Islet precursor cell (in vitro differentiated cells): ENCODE results near the gene SASS6.
A peak's percentile ranks its signal among the peaks of the same experiment; 100 is the strongest.

Experiments
- DNase-seq: peaks from one replicate; pipeline ENCODE4 v3.0.0-alpha.2; 2018

SASS6 gene, protein sequence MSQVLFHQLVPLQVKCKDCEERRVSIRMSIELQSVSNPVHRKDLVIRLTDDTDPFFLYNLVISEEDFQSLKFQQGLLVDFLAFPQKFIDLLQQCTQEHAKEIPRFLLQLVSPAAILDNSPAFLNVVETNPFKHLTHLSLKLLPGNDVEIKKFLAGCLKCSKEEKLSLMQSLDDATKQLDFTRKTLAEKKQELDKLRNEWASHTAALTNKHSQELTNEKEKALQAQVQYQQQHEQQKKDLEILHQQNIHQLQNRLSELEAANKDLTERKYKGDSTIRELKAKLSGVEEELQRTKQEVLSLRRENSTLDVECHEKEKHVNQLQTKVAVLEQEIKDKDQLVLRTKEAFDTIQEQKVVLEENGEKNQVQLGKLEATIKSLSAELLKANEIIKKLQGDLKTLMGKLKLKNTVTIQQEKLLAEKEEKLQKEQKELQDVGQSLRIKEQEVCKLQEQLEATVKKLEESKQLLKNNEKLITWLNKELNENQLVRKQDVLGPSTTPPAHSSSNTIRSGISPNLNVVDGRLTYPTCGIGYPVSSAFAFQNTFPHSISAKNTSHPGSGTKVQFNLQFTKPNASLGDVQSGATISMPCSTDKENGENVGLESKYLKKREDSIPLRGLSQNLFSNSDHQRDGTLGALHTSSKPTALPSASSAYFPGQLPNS

GRCh38 chr1:100132566-100133477 lies at the start of gene SASS6, which contains the start of gene TRMT13:
TSS of gene SASS6 (minus strand) at chr1:100132930. CDS start at chr1:100132814, 116 bp downstream.
TSS of gene TRMT13 (plus strand) at chr1:100133163. CDS start at chr1:100133169, 6 bp downstream.
- DNase-seq = peak; percentile 98

- DNase-seq = no peak
Measured at GRCh38 chr1:100178091-100178490, 45.4 kb upstream of the SASS6 start, which contains the start of gene LRRC39. TSS of gene LRRC39 (minus strand) at chr1:100178256. CDS start at chr1:100168516, 9,740 bp downstream.

- DNase-seq = no peak
Measured at GRCh38 chr1:100177295-100178041, 44.7 kb upstream of the SASS6 start.

DNA sequence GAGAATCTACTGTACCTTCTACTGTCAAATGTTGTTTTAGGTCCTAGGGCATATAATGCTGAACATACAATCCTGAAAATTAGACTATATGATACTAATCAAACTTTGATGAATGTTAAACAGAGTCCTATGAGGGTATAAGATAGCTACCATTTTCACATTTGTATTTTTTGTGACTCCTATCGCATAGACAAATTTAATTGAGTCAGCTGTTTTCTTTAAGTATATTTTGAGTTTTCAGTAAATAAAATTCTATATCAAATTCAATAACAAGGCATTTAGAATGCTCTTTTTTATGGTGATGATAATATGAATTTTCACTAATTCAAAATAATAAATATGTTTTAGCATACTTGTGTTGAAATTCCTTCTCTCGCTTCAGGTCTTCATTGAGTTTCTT lies 35.3 kb upstream of the SASS6 start:
- DNase-seq = no peak

DNA sequence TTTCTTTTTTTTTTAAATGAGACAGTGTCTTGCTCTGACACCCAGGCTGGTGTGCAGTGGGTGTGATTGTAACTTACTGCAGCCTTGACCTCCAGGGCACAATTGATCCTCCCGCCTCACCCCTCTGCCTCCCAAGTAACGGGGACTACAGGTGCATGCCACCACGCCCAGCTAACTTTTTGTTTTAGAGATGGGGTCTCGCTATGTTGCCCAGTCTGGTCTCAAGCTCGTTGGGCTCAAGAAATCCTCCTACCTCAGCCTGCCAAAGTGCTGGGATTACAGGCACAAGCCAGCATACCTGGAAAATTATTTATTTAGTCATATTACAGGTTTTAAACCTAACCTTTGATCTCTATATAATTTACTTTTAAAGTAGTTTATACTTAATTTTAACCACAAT lies 32.0 kb upstream of the SASS6 start:
- no peak for DNase-seq

- DNase-seq = no peak
Measured at GRCh38 chr1:100164216-100164615, 31.5 kb upstream of the SASS6 start.

GRCh38 chr1:100162881-100163280 lies 30.2 kb upstream of the SASS6 start:
- no peak for DNase-seq

DNA sequence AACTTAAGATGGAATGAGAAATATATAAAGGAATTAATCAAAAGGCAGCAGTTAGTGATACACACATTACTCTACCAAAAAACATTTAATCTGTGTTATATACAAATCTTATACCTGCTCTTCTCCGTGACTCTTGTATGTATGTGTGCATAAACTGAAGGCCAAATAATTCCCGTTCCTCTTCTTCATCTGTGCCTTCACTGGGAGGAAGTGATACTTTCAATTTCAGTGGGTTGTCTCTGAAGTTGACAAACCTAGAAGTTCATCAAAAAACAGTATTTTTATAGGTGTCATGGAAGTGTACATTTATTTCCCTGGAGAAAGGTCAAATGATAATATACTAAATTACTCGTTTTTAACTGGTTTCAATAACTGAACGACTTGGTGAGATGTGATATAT lies 19.5 kb upstream of the SASS6 start:
- DNase-seq = no peak

- DNase-seq = no peak
Measured at GRCh38 chr1:100151679-100152078, 18.9 kb upstream of the SASS6 start.

DNA sequence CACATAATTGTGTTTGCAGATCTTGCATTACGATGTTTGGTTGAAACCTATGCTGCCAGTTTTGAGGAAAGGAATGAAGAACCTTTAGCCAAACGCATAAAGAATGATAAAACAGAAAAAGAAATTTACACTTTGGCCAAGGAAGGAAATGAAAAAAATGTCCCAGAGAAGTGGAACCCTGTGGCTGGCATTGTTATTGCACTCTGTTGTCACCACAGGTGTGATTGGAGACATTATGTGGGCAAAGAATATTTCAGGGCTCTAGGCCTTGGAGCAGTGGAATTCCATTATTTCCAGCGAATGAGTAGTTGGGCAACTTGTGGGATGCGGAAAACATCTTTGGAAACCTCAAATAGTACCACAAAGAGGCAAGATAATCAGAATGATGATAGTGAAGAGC lies 15.1 kb upstream of the SASS6 start:
- no peak for DNase-seq

DNA sequence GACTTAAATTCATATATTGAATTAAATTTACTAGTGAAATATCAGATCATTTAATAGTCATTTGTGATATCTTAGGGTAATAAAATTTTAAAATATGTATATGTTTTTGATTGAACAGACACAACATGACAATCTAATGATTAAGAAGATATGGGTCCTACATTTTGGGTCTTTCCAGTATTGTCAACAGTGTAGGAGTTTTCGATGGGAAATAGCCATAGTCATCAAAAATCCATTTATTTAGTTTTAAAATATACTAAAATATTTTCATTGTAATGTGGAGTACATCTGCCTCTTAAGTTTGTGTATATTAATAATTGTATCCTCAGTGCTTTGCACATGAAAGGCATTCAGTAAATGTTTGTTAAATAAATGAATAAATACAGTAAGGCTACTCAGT lies 14.2 kb upstream of the SASS6 start:
- DNase-seq = no peak

DNA sequence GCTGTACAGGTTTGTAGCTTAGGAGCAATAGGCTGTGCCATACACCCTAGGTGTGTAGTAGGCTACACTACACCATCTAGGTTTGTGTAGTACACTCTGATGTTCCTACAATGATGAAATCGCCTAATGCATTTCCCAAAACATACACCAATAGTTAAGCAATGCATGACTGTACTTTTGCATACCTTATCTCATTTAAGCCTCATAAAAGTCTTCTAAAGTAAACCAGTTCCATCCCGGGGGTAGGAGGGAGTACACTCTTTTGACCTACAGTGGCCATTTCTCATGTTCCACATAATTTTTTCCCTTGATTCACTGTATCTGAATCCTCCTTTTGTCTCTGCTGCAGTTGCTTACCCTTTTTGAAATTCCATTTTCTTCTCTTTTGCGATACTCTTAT lies 12.4 kb upstream of the SASS6 start:
- DNase-seq = no peak

GRCh38 chr1:100142343-100142742 lies 9.6 kb upstream of the SASS6 start:
- no peak for DNase-seq

DNA sequence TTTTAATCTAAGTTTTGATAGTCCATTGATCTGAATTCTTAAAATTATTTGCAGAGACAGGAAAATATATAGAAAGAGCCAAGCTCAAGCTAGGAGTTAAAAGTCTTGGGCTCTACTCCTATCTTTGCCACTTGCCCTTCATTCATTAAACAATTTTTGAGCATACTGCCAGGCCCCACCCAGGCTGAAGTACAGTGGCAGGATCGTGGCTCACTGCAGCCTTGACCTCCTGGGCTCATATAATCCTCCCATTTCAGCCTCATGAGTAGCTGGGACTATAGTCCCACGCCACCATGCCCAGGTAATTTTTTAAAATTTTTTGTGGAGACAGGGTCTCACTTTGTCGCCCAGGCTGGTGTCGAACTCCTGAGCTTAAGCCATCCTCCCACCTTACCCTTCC lies 8.5 kb upstream of the SASS6 start:
- no peak for DNase-seq

GRCh38 chr1:100137602-100138001 lies 4.9 kb upstream of the SASS6 start:
- no peak for DNase-seq

GRCh38 chr1:100134872-100135271 lies 2.1 kb upstream of the SASS6 start:
- no peak for DNase-seq

GRCh38 chr1:100131623-100132022 lies 1.1 kb downstream of the SASS6 start:
- no peak for DNase-seq

- no peak for DNase-seq
Measured at GRCh38 chr1:100130552-100131077, 2.1 kb downstream of the SASS6 start.

DNA sequence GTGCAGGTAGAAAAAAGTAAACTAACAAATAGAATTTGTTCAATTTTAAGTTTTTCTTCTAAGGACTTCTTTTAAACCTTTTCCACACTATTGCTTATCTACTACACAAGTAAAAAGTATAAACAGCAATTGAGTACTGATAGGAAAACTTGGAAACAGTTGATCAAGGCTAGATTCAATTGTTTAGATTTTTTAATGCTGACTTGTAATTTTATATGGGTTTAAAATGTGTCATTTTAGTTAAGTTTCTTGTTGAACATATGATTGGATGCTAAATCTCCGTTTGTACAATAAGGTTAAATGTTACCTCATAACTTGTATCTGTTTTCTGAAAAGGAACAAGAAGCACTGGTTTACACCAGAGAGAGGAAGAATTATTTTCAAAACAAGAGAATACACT lies 5.5 kb downstream of the SASS6 start:
- DNase-seq = no peak

- no peak for DNase-seq
Measured at GRCh38 chr1:100122177-100122576, 10.6 kb downstream of the SASS6 start.

GRCh38 chr1:100115524-100115923 lies 17.2 kb downstream of the SASS6 start:
- no peak for DNase-seq

- no peak for DNase-seq
Measured at GRCh38 chr1:100109554-100110066, 23.1 kb downstream of the SASS6 start.
